HEK293T (cell line): ENCODE results near the gene INO80E.
A peak's percentile ranks its signal among the peaks of the same experiment; 100 is the strongest.

Experiments used
- ARNT ChIP-seq: fragments of 450-650 bp; IDR thresholded peaks from 2 replicates; pipeline ENCODE4 v1.6.1; 2017; ENCODE audit warnings: mild to moderate bottlenecking
- CTBP1 ChIP-seq: fragments of 450-650 bp; IDR thresholded peaks from 2 replicates; pipeline ENCODE4 v1.6.1; 2016; ENCODE audit warnings: borderline replicate concordance
- ELF4 ChIP-seq: fragments of 450-650 bp; IDR thresholded peaks from 2 replicates; pipeline ENCODE4 v1.6.1; 2017; ENCODE audit warnings: antibody characterized with exemption
- FOXA1 ChIP-seq: fragments of 450-650 bp; IDR thresholded peaks from 2 replicates; pipeline ENCODE4 v1.6.1; 2016; ENCODE audit warnings: mild to moderate bottlenecking
- FOXK2 ChIP-seq: fragments of 450-650 bp; IDR thresholded peaks from 2 replicates; pipeline ENCODE4 v1.6.1; 2016; ENCODE audit warnings: mild to moderate bottlenecking
- FOXM1 ChIP-seq: fragments of 450-650 bp; IDR thresholded peaks from 2 replicates; pipeline ENCODE4 v1.6.1; 2017; ENCODE audit warnings: mild to moderate bottlenecking, borderline replicate concordance
- HDGF ChIP-seq: fragments of 450-650 bp; IDR thresholded peaks from 2 replicates; pipeline ENCODE4 v1.6.1; 2017; ENCODE audit warnings: antibody characterized with exemption, borderline replicate concordance
- L3MBTL2 ChIP-seq: fragments of 450-650 bp; conservative IDR thresholded peaks from 2 replicates; pipeline ENCODE4 v1.6.1; 2016; ENCODE audit warnings: mild to moderate bottlenecking
- LEF1 ChIP-seq: fragments of 450-650 bp; IDR thresholded peaks from 2 replicates; pipeline ENCODE4 v1.6.1; 2017; ENCODE audit warnings: mild to moderate bottlenecking, borderline replicate concordance
- PKNOX1 ChIP-seq: fragments of 450-650 bp; IDR thresholded peaks from 2 replicates; pipeline ENCODE4 v1.6.1; 2016
- SP1 ChIP-seq: fragments of 450-650 bp; IDR thresholded peaks from 2 replicates; pipeline ENCODE4 v1.6.1; 2017
- SUZ12 ChIP-seq: fragments of 450-650 bp; IDR thresholded peaks from 2 replicates; pipeline ENCODE4 v1.6.1; 2016; ENCODE audit warnings: mild to moderate bottlenecking
- TARDBP ChIP-seq: fragments of 450-650 bp; IDR thresholded peaks from 2 replicates; pipeline ENCODE4 v1.6.1; 2016
- ZNF384 ChIP-seq: fragments of 450-650 bp; IDR thresholded peaks from 2 replicates; pipeline ENCODE4 v1.6.1; 2016

GRCh38 chr16:30041841-30042240 is 45.8 kb downstream of the INO80E start:
- no peak for TF ChIP-seq FOXA1
- no peak for TF ChIP-seq L3MBTL2
- TF ChIP-seq FOXK2, result no peak
- TF ChIP-seq PKNOX1, result no peak
- no peak for TF ChIP-seq TARDBP
- TF ChIP-seq ARNT, result no peak
- no peak for TF ChIP-seq SP1
- TF ChIP-seq HDGF, result no peak
- TF ChIP-seq FOXM1, result no peak
- peak; percentile 60; the same call in 1 of the 2 replicates for TF ChIP-seq ZNF384
- no peak for TF ChIP-seq ELF4
- TF ChIP-seq LEF1, result no peak
- TF ChIP-seq SUZ12, result no peak
- TF ChIP-seq CTBP1, result no peak
